GM23338 (cell line): ENCODE results near the gene KCNAB1.

ENCODE experiments used
- CTCF ChIP-seq, 2 experiments: fragments of 200-600 bp in 1 of 2; sonication (generic) in 1 of 2; conservative IDR thresholded peaks; 2 replicates each; pipeline versions ENCODE4 v1.5.1 to v1.6.1; 2016 to 2017; ENCODE audit warnings: antibody characterized with exemption in 2 of 2, low read depth in 2 of 2, mild to moderate bottlenecking in 2 of 2, moderate library complexity in 1 of 2
- EZH2 ChIP-seq: fragments of 200-600 bp; sonication (generic); IDR thresholded peaks from one replicate; pipeline ENCODE4 v1.8.0; 2017; ENCODE audit warnings: antibody characterized with exemption, mild to moderate bottlenecking, low read depth; ENCODE audit not compliant: unreplicated experiment
- EZH2phosphoT487 ChIP-seq: fragments of 200-600 bp; sonication (generic); IDR thresholded peaks from one replicate; pipeline ENCODE4 v1.8.1; 2018; ENCODE audit warnings: antibody characterized with exemption; ENCODE audit not compliant: unreplicated experiment
- NANOG ChIP-seq: IDR thresholded peaks from 2 replicates; pipeline ENCODE4 v1.6.1; 2016; ENCODE audit warnings: antibody characterized with exemption, borderline replicate concordance
- POLR2AphosphoS5 ChIP-seq: IDR thresholded peaks from 2 replicates; pipeline ENCODE4 v1.6.1; 2016; ENCODE audit warnings: antibody characterized with exemption, low read depth
- REST ChIP-seq: IDR thresholded peaks from one replicate; pipeline ENCODE4 v1.6.1; 2018; ENCODE audit warnings: antibody characterized with exemption; ENCODE audit not compliant: unreplicated experiment
- ZNF331 ChIP-seq: fragments of 250-450 bp; sonication (Bioruptor Pico); IDR thresholded peaks from 2 replicates; pipeline ENCODE4 v1.5.0; 2020; ENCODE audit warnings: low read depth, mild to moderate bottlenecking, moderate library complexity

- no peak for TF ChIP-seq NANOG
- no peak for TF ChIP-seq CTCF (conservative IDR thresholded peaks at IDR 0.05; ENCODE audit: low read depth in 2 of 2)
- TF ChIP-seq ZNF331 (CRISPR knock-in tag) = no peak
- TF ChIP-seq EZH2 = no peak
- TF ChIP-seq POLR2AphosphoS5 = no peak
- TF ChIP-seq EZH2phosphoT487 = no peak
- no peak for TF ChIP-seq REST
Measured at GRCh38 chr3:156264771-156265170, 144.4 kb downstream of the KCNAB1 start.
